ENCODE data around the gene TMLHE.

DNA sequence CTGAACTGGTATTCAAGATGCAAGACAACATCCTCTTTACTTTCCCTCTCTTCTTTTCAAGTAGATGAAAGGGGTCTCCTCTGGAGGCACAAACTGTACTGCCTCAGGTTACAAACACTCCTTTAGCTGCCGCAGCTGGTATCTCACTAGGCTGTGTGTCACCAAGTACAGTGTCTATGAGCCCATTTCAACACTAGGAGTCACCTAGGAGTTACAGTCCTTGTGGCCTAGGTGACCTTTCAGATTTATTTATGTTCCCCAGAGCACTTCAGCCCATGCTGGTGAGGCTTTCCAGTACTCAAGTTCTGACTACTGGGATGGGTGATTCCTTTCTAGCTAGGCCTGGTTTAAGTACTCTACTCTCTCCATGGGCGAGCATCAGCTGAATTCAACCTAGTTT lies 32.4 kb upstream of the TMLHE start:
- no peak for TF ChIP-seq POLR2A (IDR thresholded peaks at IDR 0.05)
- TF ChIP-seq, protein P1, sequence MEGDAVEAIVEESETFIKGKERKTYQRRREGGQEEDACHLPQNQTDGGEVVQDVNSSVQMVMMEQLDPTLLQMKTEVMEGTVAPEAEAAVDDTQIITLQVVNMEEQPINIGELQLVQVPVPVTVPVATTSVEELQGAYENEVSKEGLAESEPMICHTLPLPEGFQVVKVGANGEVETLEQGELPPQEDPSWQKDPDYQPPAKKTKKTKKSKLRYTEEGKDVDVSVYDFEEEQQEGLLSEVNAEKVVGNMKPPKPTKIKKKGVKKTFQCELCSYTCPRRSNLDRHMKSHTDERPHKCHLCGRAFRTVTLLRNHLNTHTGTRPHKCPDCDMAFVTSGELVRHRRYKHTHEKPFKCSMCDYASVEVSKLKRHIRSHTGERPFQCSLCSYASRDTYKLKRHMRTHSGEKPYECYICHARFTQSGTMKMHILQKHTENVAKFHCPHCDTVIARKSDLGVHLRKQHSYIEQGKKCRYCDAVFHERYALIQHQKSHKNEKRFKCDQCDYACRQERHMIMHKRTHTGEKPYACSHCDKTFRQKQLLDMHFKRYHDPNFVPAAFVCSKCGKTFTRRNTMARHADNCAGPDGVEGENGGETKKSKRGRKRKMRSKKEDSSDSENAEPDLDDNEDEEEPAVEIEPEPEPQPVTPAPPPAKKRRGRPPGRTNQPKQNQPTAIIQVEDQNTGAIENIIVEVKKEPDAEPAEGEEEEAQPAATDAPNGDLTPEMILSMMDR (IDR thresholded peaks at IDR 0.05): no peak
